HG03439 (cell line): Measurements from ENCODE around the gene SLC7A10.
"Not testable (repeated sequence)": the region's sequence is repeated elsewhere in the genome, so short reads cannot be mapped to it uniquely, and the experiment has no call there.

Source experiments
- ATAC-seq: cut with Tn5 transposase; IDR thresholded peaks from one replicate; pipeline ENCODE4 v1.9.1; 2021; ENCODE audit warnings: mild to moderate bottlenecking, moderate library complexity; ENCODE audit not compliant: unreplicated experiment

The SLC7A10 gene

GRCh38 chr19:33219261-33219815 is 6.3 kb downstream of the SLC7A10 start:
- ATAC-seq, result no peak

- ATAC-seq, result no peak
Observed at GRCh38 chr19:33217881-33218280, 7.8 kb downstream of the SLC7A10 start.

- ATAC-seq, result no peak
Observed at GRCh38 chr19:33216198-33216830, 9.3 kb downstream of the SLC7A10 start.

GRCh38 chr19:33215438-33216197 is 10.0 kb downstream of the SLC7A10 start:
- ATAC-seq, result no peak

- no peak for ATAC-seq
Observed at GRCh38 chr19:33214596-33214995, 11.1 kb downstream of the SLC7A10 start.

GRCh38 chr19:33212436-33213172 is 13.0 kb downstream of the SLC7A10 start:
- no peak for ATAC-seq

- ATAC-seq, result no peak
Observed at GRCh38 chr19:33211794-33212435, 13.7 kb downstream of the SLC7A10 start.

GRCh38 chr19:33210266-33210940 is 15.2 kb downstream of the SLC7A10 start:
- no peak for ATAC-seq

- ATAC-seq, result not testable (repeated sequence)
Observed at GRCh38 chr19:33209850-33210230, 15.8 kb downstream of the SLC7A10 start.

GRCh38 chr19:33208904-33209849 is 16.5 kb downstream of the SLC7A10 start:
- ATAC-seq, result no peak

- no peak for ATAC-seq
Observed at GRCh38 chr19:33208371-33208895, 17.2 kb downstream of the SLC7A10 start.

- no peak for ATAC-seq
Observed at GRCh38 chr19:33207903-33208302, 17.7 kb downstream of the SLC7A10 start.

GRCh38 chr19:33207040-33207620 is 18.5 kb downstream of the SLC7A10 start:
- ATAC-seq, result no peak

- no peak for ATAC-seq
Observed at GRCh38 chr19:33206261-33207039, 19.2 kb downstream of the SLC7A10 start.

- no peak for ATAC-seq
Observed at GRCh38 chr19:33205531-33206260, 20.0 kb downstream of the SLC7A10 start.

- no peak for ATAC-seq
Observed at GRCh38 chr19:33205110-33205509, 20.5 kb downstream of the SLC7A10 start.
